Natural killer cell treated with Interleukin-12 subunit alpha and Interleukin-12 subunit beta and Interleukin-15 and Interleukin-18, amount 100 ng/mL, for 72 hours (primary cell): Measurements from ENCODE around the gene LARGE1. TPM values are rescaled to one million over a fixed set of nuclear protein-coding genes. Genes with fewer than 3 reads are reported as not detected.
"Not testable (repeated sequence)": the region's sequence is repeated elsewhere in the genome, so short reads cannot be mapped to it uniquely, and the experiment has no call there.

ENCODE experiments used
- ATAC-seq, 2 donors: fragments of 150-1000 bp; cut with Tn5 transposase in 1 of 2; sonication (Bioruptor Pico), chemical (Tn5 transposase) in 1 of 2; 2 replicates each; pipeline ENCODE4 v1.10.0; 2021
- DNase-seq: peaks from one replicate; pipeline ENCODE4 v3.0.0; 2022; ENCODE audit warnings: low spot score
- H3K27ac Mint-ChIP-seq, 2 donors: 1 replicate in 1 of 2; 2 replicates in 1 of 2; pipeline ENCODE4 v1.8.0; 2022; ENCODE audit warnings: mixed read lengths in 2 of 2, mild to moderate bottlenecking in 1 of 2, moderate library complexity in 1 of 2
- H3K27me3 Mint-ChIP-seq, 2 donors: 1 replicate in 1 of 2; 2 replicates in 1 of 2; pipeline ENCODE4 v1.8.0; 2022; ENCODE audit warnings: mixed read lengths in 2 of 2
- H3K36me3 Mint-ChIP-seq: one replicate; pipeline ENCODE4 v1.8.0; 2022; ENCODE audit warnings: mixed read lengths
- H3K4me1 Mint-ChIP-seq, 2 donors: 1 replicate in 1 of 2; 2 replicates in 1 of 2; pipeline ENCODE4 v1.8.0; 2022; ENCODE audit warnings: low read depth in 2 of 2, mixed read lengths in 2 of 2, mild to moderate bottlenecking in 1 of 2
- H3K4me3 Mint-ChIP-seq: one replicate; pipeline ENCODE4 v1.8.0; 2022; ENCODE audit warnings: mixed read lengths
- H3K9me3 Mint-ChIP-seq: 2 replicates; pipeline ENCODE4 v1.8.0; 2022; ENCODE audit warnings: mixed read lengths
- total RNA-seq, 2 donors: library from RNA; stranded (reverse); gene quantifications; one replicate each; pipeline ENCODE4 v1.2.3, GENCODE V29; 2022

Gene LARGE1
- total RNA-seq, 2 donors from 2014 or later: 6.9 to 9.0 TPM

DNA sequence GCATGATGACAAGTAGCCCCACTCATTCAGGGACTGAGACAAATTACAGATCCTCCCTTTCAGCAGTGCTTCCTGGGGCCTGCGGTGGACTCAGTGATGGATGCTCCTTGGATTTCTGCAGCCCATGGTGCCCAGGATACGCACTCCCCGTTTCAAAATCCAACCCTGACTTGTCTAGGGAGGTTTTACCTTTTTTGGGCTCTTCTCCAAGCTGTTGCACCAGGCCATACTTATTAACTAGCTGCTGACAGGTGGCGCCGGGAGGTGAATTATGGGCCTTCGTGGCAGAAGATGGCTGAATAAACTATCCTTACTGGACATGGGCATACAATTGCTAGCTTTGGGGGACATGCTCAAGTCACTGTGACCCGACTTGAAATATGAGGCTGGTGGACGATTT, 537.8 kb downstream of the LARGE1 start:
- peaks cover 0 to 2% of the 10 kb centered on the region in 2 donors for H3K27me3 Mint-ChIP-seq
- H3K4me1 Mint-ChIP-seq: no peaks in the 10 kb centered on the region
- ATAC-seq (no peak), DNase-seq (no peak)
- H3K9me3 Mint-ChIP-seq: peaks cover 10% of the 10 kb centered on the region
- peaks cover 10% of the 10 kb centered on the region for H3K36me3 Mint-ChIP-seq
- H3K4me3 Mint-ChIP-seq: no peak overlapping the region
- H3K27ac Mint-ChIP-seq: no peak overlapping the region

DNA sequence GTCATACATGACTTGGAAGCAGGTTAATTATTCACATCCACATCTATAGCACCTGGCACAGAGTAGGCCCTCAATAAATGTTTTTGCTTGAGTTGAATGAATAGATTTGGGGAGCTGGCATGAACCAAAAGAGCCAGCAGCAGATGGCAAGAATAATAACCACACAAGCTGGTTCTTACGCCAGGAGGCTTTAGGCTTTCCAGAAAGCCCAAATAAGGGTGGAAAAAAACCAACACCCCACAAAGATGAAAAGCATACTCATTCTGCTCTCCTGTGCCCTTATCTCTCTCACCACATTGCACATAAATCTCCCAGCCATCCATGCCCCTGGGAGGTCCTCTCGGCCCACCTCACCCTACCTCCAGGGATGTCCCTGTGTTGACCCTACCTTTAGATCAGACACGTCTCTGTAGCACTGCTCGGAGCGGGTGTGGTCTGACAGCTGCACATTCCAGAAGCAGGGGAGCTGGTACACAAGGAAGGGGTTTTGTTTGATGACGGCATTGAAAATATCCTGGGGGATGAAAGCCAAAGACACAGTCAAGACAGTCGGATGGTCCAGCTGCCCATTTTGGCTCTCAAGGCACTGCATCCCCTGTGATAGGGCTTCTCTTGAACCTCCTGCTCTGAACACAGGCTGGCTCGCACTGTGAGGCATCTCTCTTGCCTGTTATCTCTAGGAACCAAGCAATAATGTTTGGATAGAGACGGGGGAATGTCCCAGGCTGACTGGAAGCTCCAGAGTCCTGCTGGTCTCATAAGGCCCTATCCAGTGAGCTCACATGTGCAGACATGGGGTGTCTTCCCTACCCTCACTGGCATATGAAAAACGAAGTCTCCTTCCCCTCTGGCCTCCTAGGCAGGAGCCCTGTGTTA, 538.5 kb downstream of the LARGE1 start:
- no peak for ATAC-seq
- Mint-ChIP-seq H3K9me3 (peaks cover 10% of the 10 kb centered on the region), H3K27ac (no peak overlapping the region), H3K27me3 (peaks cover 0 to 5% of the 10 kb centered on the region in 2 donors), H3K4me1 (no peaks in the 10 kb centered on the region), H3K36me3 (peaks cover 12% of the 10 kb centered on the region), H3K4me3 (no peak overlapping the region)
- no peak for DNase-seq

DNA sequence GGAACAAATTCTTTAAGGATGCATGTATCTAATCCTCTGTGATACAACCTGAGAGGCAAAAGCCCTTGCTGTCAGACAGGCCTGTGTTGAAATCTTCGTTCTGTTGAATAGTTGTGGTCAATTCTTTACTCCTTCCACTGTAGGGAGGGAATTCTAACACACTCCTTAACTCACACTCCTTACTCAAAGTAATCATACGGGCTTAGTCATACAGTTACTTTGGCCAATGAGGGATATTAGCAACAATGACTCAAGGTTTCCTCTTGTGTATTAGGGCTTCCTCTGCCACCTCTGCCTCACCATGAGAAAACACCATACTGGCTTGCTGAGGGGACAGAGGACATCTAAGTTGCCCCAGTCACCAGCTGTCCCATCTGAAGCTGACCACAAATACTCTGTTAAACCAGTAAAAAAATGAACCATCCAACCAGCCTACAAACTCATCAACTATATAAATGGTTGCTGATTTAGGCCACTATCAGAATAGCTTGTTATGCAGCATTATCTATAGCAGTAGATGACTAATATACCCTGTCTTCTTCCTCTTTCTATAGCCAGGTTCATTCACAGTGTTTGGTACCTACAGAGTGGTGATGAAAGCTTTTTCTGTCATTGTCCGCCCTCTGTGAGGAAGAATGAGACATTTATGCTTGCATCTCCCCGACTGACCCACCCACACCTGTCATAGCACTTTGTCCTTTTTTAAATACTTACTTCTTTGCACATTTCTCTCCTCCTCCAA, 539.3 kb downstream of the LARGE1 start:
- Mint-ChIP-seq H3K27me3 (peaks cover 0 to 5% of the 10 kb centered on the region in 2 donors), H3K9me3 (peaks cover 10% of the 10 kb centered on the region), H3K27ac (no peak overlapping the region), H3K36me3 (peaks cover 12% of the 10 kb centered on the region), H3K4me1 (no peaks in the 10 kb centered on the region), H3K4me3 (no peak overlapping the region)
- no peak for ATAC-seq
- DNase-seq: no peak

DNA sequence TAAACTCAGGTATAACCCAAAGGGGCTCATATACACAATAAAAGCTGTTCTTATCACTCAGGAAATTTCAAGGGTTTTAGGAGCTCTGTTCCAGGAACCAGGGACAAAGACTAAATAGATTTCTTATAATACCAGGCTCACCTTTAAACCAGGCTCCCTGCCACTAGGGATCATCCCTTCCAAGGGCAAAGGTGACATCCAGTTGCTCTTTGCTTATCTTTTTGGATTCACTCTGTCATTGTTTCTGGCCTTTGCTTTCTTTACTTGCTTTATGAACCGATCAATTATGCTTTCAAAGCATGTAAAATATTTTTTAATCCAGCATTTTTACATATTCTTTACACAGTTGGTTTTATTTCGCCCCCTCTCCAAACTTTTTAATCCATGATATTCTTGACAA, 540.4 kb downstream of the LARGE1 start:
- ATAC-seq (no peak), DNase-seq (no peak)
- H3K36me3 Mint-ChIP-seq: peaks cover 12% of the 10 kb centered on the region
- H3K4me1 Mint-ChIP-seq: no peaks in the 10 kb centered on the region
- H3K27ac Mint-ChIP-seq: no peak overlapping the region
- peaks cover 0 to 5% of the 10 kb centered on the region in 2 donors for H3K27me3 Mint-ChIP-seq
- no peak overlapping the region for H3K4me3 Mint-ChIP-seq
- peaks cover 10% of the 10 kb centered on the region for H3K9me3 Mint-ChIP-seq

DNA sequence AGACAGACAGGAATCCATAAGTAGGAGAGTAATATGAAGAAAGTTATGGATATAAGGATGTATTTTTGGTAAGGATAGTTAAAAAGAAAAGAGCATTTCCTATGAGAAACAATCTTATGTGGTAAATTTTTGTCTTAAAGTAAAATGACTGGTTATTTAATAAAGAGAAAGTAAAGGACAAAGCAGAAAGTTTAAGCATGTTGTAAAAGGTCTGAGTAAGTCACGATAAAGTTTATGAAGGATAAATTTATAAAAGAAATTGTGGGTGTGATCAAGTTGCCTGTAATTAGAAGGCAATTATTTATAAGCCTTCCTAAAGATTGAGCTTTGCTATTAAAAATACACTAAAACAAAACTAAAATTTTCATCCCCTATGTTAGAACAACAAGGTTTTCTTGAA, 547.4 kb downstream of the LARGE1 start:
- peaks cover 6% of the 10 kb centered on the region for H3K36me3 Mint-ChIP-seq
- DNase-seq (no peak), ATAC-seq (no peak)
- H3K27ac Mint-ChIP-seq: no peak overlapping the region
- H3K4me1 Mint-ChIP-seq: no peaks in the 10 kb centered on the region
- no peak overlapping the region for H3K4me3 Mint-ChIP-seq
- peaks cover 0 to 5% of the 10 kb centered on the region in 2 donors for H3K27me3 Mint-ChIP-seq
- H3K9me3 Mint-ChIP-seq: no peaks in the 10 kb centered on the region

DNA sequence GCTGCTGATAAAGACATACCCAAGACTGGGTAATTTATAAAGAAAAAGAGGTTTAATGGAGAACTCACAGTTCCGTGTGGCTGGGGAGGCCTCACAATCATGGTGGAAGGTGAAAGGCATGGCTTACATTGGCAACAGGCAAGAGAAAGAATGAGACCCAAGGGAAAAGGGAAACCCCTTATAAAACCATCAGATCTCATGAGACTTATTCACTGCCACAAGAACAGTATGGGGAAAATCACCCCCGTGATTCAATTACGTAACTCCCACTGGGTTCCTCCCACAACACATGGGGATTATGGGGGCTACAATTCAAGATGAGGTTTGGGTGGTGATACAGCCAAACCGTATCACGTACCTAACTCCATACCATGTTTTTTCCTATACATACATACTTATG, 557.0 kb downstream of the LARGE1 start:
- DNase-seq, H3K27ac Mint-ChIP-seq, H3K4me3 Mint-ChIP-seq, ATAC-seq, H3K36me3 Mint-ChIP-seq, H3K27me3 Mint-ChIP-seq, H3K4me1 Mint-ChIP-seq, H3K9me3 Mint-ChIP-seq: not testable (repeated sequence)

DNA sequence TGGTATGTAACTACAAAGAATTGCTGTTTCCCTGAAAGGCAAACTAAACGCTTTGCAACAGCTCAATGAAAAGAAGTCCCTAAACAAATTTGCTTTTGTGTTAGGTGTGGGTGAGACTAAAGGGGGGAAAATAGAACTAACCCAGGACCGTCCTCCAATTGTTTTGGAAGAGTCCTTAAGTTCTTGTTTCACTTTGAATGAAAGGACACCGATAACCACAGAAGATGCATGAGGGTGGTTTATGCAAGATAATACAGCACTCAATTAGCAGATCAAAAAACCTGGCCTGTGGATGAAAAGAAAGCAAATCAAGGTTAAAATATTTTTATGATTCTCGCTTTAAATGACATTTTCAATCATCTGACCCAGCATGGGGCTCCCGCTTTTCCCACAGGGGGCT, 557.6 kb downstream of the LARGE1 start:
- ATAC-seq: no peak
- Mint-ChIP-seq H3K27me3 (no peaks in the 10 kb centered on the region), H3K9me3 (no peaks in the 10 kb centered on the region), H3K27ac (no peak overlapping the region), H3K4me3 (no peak overlapping the region), H3K36me3 (no peaks in the 10 kb centered on the region), H3K4me1 (no peaks in the 10 kb centered on the region)
- DNase-seq: no peak

DNA sequence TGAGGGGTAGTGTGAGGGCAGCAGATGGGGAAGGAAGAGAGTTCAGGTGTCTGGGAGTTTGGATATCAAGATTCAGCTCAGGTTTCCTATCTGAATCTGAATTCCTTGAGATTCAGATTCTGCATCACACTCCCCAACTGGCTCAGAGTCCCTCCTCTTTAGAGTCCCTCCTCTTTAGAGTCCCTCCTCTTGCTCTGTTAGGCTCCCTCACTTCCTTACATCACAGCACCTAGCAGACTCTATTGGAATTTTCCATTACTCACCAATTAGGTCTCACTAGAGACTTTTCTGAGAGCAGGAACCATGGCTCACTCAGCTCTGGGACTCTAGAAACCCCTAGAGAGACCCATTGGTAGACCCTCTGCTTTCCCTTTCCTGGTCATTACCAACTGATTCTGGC, 558.7 kb downstream of the LARGE1 start:
- Mint-ChIP-seq H3K9me3 (no peaks in the 10 kb centered on the region), H3K27ac (no peak overlapping the region), H3K27me3 (no peaks in the 10 kb centered on the region), H3K4me3 (no peak overlapping the region), H3K36me3 (no peaks in the 10 kb centered on the region), H3K4me1 (no peaks in the 10 kb centered on the region)
- DNase-seq (no peak), ATAC-seq (no peak)

DNA sequence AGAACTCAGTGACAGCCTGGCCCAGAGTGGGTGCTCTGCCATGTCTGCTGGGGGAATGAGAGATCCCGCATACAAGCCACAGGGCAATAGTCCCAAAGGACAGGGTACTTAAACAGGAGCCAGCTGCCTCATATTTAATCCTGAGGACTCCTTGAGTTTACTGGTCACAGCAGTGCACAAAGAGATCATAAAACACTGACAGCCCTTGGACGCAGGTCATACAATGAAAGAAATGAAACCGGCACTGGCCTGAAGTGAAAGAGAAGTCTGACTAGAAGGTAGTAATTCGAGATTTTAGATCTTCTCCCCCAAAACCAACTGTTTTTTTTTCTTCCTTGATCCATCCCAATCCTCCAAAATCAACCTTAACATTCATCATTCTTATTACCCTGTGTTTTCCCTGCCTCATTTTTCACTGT, 562.3 kb downstream of the LARGE1 start:
- H3K4me1 Mint-ChIP-seq: no peaks in the 10 kb centered on the region
- DNase-seq (no peak), ATAC-seq (no peak)
- peaks cover 2% of the 10 kb centered on the region for H3K9me3 Mint-ChIP-seq
- no peaks in the 10 kb centered on the region for H3K27me3 Mint-ChIP-seq
- no peaks in the 10 kb centered on the region for H3K36me3 Mint-ChIP-seq
- no peak overlapping the region for H3K4me3 Mint-ChIP-seq
- H3K27ac Mint-ChIP-seq: no peak overlapping the region

DNA sequence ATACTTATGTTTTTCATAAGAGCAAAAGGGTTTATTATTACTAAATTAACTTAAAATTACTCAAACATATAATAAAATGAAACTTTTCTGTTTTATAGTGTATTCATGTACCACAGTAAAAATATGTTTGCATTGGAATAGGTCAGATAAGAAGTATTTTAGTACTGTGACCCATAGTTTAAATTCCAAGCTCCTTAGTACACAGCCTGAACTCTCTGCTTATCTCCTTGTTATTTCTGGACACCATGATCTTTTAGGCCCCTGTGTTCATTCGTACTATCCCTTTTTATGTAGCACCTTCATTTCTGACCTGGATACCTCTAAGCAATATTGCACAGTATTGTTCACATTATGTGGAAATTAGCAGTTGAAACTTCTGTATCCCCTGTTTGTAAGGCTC, 565.3 kb downstream of the LARGE1 start:
- Mint-ChIP-seq H3K27me3 (no peaks in the 10 kb centered on the region), H3K4me3 (no peak overlapping the region), H3K9me3 (peaks cover 2% of the 10 kb centered on the region), H3K27ac (no peak overlapping the region), H3K4me1 (no peaks in the 10 kb centered on the region), H3K36me3 (no peaks in the 10 kb centered on the region)
- no peak for DNase-seq
- no peak for ATAC-seq

DNA sequence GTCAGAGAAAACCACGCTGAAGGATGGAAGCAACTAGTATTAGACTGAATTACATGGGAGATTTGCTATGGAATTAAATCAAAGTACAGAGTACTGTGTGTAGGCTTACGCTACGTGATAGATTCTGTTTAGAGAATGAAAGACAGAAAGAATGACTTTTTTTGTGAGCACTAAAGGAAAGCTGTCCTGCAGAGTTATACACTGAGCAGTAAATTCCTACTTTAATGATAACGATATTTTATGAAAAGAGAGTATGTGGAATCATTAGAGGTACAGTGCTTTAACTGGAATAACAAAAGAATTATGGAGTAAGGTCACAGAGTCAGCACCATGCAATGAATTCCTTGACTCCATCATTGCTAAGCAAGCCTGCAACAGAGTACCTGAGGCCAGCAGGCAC, 566.8 kb downstream of the LARGE1 start:
- DNase-seq (no peak), ATAC-seq (no peak)
- Mint-ChIP-seq H3K9me3 (peaks cover 2% of the 10 kb centered on the region), H3K4me3 (no peak overlapping the region), H3K27me3 (no peaks in the 10 kb centered on the region), H3K27ac (no peak overlapping the region), H3K4me1 (no peaks in the 10 kb centered on the region), H3K36me3 (no peaks in the 10 kb centered on the region)

DNA sequence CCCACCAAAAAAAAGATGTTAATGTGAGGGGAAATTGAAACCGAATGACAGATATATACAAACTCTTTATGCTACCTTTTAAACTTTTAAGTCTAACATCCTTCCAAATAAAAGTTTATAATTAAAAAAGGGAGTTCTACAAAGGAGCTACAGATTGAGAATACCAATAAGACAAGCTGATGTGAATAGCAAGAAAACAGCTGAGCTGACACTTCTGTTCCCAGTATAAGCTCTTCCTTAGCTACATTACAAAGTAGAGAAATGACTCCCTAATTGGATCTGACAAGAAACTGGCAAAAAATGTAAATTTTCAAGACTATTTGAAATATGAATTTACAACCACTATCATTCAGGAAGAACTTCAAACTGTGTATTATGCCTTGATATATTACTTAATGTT, 567.5 kb downstream of the LARGE1 start:
- DNase-seq (no peak), ATAC-seq (no peak)
- H3K27me3 Mint-ChIP-seq: no peaks in the 10 kb centered on the region
- no peak overlapping the region for H3K27ac Mint-ChIP-seq
- no peaks in the 10 kb centered on the region for H3K36me3 Mint-ChIP-seq
- peaks cover 2% of the 10 kb centered on the region for H3K9me3 Mint-ChIP-seq
- no peak overlapping the region for H3K4me3 Mint-ChIP-seq
- no peaks in the 10 kb centered on the region for H3K4me1 Mint-ChIP-seq

DNA sequence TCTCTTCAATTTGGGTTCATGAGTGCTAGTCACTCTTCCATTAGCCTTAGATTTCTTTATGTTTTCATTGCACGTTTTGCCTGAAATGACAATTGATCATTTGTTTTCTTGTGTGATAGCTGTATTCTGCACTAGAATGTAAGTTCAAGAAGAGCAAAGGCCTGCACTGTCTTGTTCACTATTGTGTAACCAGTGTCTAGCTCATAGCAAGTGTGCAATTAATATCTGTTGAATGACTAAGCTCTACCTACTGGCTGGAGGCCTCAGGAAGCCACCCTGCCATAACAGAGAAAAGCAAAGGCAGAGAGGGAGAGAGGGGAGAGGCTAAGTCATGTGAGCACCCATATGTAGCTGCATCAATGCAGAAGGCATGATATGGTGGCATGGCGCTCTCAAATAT, 569.3 kb downstream of the LARGE1 start:
- Mint-ChIP-seq H3K27ac (no peak overlapping the region), H3K27me3 (no peaks in the 10 kb centered on the region), H3K9me3 (peaks cover 2% of the 10 kb centered on the region), H3K36me3 (no peaks in the 10 kb centered on the region), H3K4me1 (no peaks in the 10 kb centered on the region), H3K4me3 (no peak overlapping the region)
- DNase-seq (no peak), ATAC-seq (no peak)

DNA sequence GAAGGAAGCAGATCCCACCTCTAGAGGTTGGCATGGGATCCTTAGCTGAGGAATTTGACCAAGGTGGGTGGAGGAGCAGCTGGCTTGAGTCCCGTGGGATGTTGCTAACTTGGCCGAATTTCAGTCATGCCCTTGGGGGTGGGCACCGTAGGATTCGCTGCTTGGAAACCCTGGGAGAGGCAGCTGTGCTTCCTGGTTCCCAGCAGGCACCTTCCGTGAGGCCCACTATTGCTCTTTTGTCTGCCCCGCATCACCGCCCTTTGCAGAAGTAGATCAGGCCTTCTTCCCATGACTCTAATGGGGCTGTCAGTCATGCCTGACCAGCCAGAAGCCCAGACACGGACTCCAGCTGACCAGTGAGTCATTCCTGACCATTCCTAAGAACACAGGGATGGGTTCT, 569.8 kb downstream of the LARGE1 start:
- H3K27ac Mint-ChIP-seq: no peak overlapping the region
- H3K4me3 Mint-ChIP-seq: no peak overlapping the region

More for the DNA sequence above, 569.8 kb downstream of the LARGE1 start:
- Mint-ChIP-seq H3K27me3 (no peaks in the 10 kb centered on the region), H3K36me3 (no peaks in the 10 kb centered on the region), H3K9me3 (peaks cover 1% of the 10 kb centered on the region), H3K4me1 (no peaks in the 10 kb centered on the region)
- no peak for ATAC-seq
- no peak for DNase-seq
